ENCODE data around the gene GPR132.
A peak's percentile ranks its signal among the peaks of the same experiment; 100 is the strongest.

Gene GPR132

GRCh38 chr14:105095236-105095805 is 30.1 kb upstream of the GPR132 start:
- Histone ChIP-seq H3K9ac (ENCODE audit: low read length) (no peak overlapping the region), H3K9me3 (ENCODE audit: low read length) (peaks cover 6% of the 10 kb centered on the region), H2AFZ (ENCODE audit: low read length) (no peak overlapping the region), H3K27ac (ENCODE audit: low read depth, low read length, poor library complexity, severe bottlenecking) (no peak overlapping the region), H3K4me1 (ENCODE audit: insufficient read depth, low read length, severe bottlenecking) (no peaks in the 10 kb centered on the region), H3F3A (ENCODE audit: insufficient read depth, low read length) (no peaks in the 10 kb centered on the region), H3K79me2 (ENCODE audit: insufficient read depth, low read length) (no peaks in the 10 kb centered on the region), H3K9me2 (ENCODE audit: low read depth, low read length) (no peaks in the 10 kb centered on the region), H4K20me1 (ENCODE audit: insufficient read depth, low read length) (no peaks in the 10 kb centered on the region), H3K27me3 (ENCODE audit: insufficient read depth, low read length) (peaks cover 18% of the 10 kb centered on the region; the same call in 1 of the 2 replicates), H3K4me3 (ENCODE audit: low read depth, low read length, poor library complexity, severe bottlenecking) (no peak overlapping the region), H3K36me3 (ENCODE audit: insufficient read depth, low read length) (no peaks in the 10 kb centered on the region; the same call in 1 of the 2 replicates), H3K4me2 (ENCODE audit: low read length) (no peak overlapping the region)
- no peak for TF ChIP-seq EZH2 (IDR thresholded peaks at IDR 0.05; ENCODE audit: borderline replicate concordance, low read length)
- TF ChIP-seq, protein P1, sequence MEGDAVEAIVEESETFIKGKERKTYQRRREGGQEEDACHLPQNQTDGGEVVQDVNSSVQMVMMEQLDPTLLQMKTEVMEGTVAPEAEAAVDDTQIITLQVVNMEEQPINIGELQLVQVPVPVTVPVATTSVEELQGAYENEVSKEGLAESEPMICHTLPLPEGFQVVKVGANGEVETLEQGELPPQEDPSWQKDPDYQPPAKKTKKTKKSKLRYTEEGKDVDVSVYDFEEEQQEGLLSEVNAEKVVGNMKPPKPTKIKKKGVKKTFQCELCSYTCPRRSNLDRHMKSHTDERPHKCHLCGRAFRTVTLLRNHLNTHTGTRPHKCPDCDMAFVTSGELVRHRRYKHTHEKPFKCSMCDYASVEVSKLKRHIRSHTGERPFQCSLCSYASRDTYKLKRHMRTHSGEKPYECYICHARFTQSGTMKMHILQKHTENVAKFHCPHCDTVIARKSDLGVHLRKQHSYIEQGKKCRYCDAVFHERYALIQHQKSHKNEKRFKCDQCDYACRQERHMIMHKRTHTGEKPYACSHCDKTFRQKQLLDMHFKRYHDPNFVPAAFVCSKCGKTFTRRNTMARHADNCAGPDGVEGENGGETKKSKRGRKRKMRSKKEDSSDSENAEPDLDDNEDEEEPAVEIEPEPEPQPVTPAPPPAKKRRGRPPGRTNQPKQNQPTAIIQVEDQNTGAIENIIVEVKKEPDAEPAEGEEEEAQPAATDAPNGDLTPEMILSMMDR (IDR thresholded peaks at IDR 0.05; ENCODE audit: low read length) = no peak

DNA sequence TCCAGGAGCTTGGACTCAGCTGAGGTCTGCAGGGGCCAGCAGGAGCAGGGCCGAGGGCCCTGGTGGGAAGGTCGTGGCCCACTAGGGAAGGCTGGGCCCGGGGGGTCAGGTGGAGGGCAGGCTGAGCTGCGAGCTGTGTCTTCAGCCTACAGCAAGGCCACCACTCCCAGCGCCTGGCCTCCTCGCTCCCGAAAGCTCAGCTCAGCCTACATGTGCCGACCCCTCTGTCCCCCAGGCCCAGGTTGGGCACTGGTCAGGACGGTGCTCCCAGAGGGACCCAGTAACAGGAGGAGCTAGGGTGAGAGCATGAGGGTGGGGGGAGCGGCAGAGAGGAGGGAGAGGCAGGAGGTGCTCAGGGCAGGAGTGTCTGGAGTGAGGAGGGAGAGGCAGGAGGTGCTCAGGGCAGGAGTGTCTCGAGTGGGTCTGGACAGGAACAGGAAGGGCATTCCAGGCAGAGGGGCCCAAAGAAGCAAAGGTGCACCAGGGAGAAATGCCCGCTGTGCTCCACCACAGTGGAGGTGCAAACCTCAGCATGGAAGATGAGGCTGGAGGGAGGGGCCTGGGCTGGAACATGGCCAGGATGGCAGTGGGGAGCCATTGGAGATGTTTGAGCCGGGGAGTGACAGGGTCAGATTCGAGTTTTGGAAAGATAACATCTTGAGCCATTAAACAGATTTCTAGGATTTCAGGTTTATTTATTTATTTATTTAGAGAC is 29.1 kb upstream of the GPR132 start:
- Histone ChIP-seq H3K36me3 (ENCODE audit: insufficient read depth, low read length) (no peaks in the 10 kb centered on the region), H3K9me3 (ENCODE audit: low read length) (no peaks in the 10 kb centered on the region), H2AFZ (ENCODE audit: low read length) (no peak overlapping the region), H3K4me2 (ENCODE audit: low read length) (peak overlapping the region; percentile 65), H3K9me2 (ENCODE audit: low read depth, low read length) (no peaks in the 10 kb centered on the region), H3F3A (ENCODE audit: insufficient read depth, low read length) (no peaks in the 10 kb centered on the region), H3K4me1 (ENCODE audit: insufficient read depth, low read length, severe bottlenecking) (no peaks in the 10 kb centered on the region), H3K9ac (ENCODE audit: low read length) (no peak overlapping the region; the same call in 1 of the 2 replicates), H3K27me3 (ENCODE audit: insufficient read depth, low read length) (peaks cover 9% of the 10 kb centered on the region; the same call in 1 of the 2 replicates), H4K20me1 (ENCODE audit: insufficient read depth, low read length) (no peaks in the 10 kb centered on the region), H3K79me2 (ENCODE audit: insufficient read depth, low read length) (no peaks in the 10 kb centered on the region), H3K27ac (ENCODE audit: low read depth, low read length, poor library complexity, severe bottlenecking) (no peak overlapping the region), H3K4me3 (ENCODE audit: low read depth, low read length, poor library complexity, severe bottlenecking) (peak overlapping the region; percentile 56)
- TF ChIP-seq, protein P1 (IDR thresholded peaks at IDR 0.05; ENCODE audit: low read length) = no peak
- TF ChIP-seq EZH2 (IDR thresholded peaks at IDR 0.05; ENCODE audit: borderline replicate concordance, low read length) = no peak

- Histone ChIP-seq H3F3A (ENCODE audit: insufficient read depth, low read length) (no peaks in the 10 kb centered on the region), H3K9me2 (ENCODE audit: low read depth, low read length) (no peaks in the 10 kb centered on the region), H4K20me1 (ENCODE audit: insufficient read depth, low read length) (no peaks in the 10 kb centered on the region), H3K27me3 (ENCODE audit: insufficient read depth, low read length) (0 out of 2 replicates have a peak, but pooled peaks cover 8% of the 10 kb centered on the region), H3K4me3 (ENCODE audit: low read depth, low read length, poor library complexity, severe bottlenecking) (peak overlapping the region; percentile 56), H3K9ac (ENCODE audit: low read length) (peak overlapping the region; percentile 54; the same call in 1 of the 2 replicates), H3K79me2 (ENCODE audit: insufficient read depth, low read length) (no peaks in the 10 kb centered on the region), H3K9me3 (ENCODE audit: low read length) (no peaks in the 10 kb centered on the region), H3K36me3 (ENCODE audit: insufficient read depth, low read length) (no peaks in the 10 kb centered on the region), H2AFZ (ENCODE audit: low read length) (no peak overlapping the region), H3K27ac (ENCODE audit: low read depth, low read length, poor library complexity, severe bottlenecking) (no peak overlapping the region), H3K4me2 (ENCODE audit: low read length) (peak overlapping the region; percentile 65), H3K4me1 (ENCODE audit: insufficient read depth, low read length, severe bottlenecking) (no peaks in the 10 kb centered on the region)
- TF ChIP-seq EZH2 (IDR thresholded peaks at IDR 0.05; ENCODE audit: borderline replicate concordance, low read length) = no peak
- TF ChIP-seq, protein P1 (IDR thresholded peaks at IDR 0.05; ENCODE audit: low read length) = peak; percentile 65
Measured at GRCh38 chr14:105093431-105094192, 28.4 kb upstream of the GPR132 start.

Measured in OCI-LY1 (cell line).